SK-N-SH treated with all-trans-retinoic acid at 6 μM for 48 hours (cell line): ENCODE results near the gene A1BG.

Experiments used
- ATAC-seq: fragments of 200-7000 bp; cut with Tn5 transposase; 3 replicates; pipeline ENCODE4 v1.9.1; 2020; ENCODE audit warnings: mild to moderate bottlenecking, moderate library complexity
- ARNTL ChIP-seq: fragments of 450-650 bp; formaldehyde crosslinking; IDR thresholded peaks from 2 replicates; pipeline ENCODE4 v1.5.0; 2020; ENCODE audit warnings: low read depth, mild to moderate bottlenecking, moderate library complexity, borderline replicate concordance
- ESRRG ChIP-seq: fragments of 250-450 bp; sonication (Bioruptor Pico); IDR thresholded peaks from 2 replicates; pipeline ENCODE4 v1.6.1; 2021; ENCODE audit warnings: mild to moderate bottlenecking
- GLIS3 ChIP-seq: fragments of 250-450 bp; sonication (Bioruptor Pico); IDR thresholded peaks from 2 replicates; pipeline ENCODE4 v1.5.0; 2020; ENCODE audit warnings: mild to moderate bottlenecking, moderate library complexity
- ISL1 ChIP-seq: fragments of 250-450 bp; sonication (Bioruptor Pico); IDR thresholded peaks from 2 replicates; pipeline ENCODE4 v2.1.2; 2022; ENCODE audit warnings: mild to moderate bottlenecking, moderate library complexity
- PPARA ChIP-seq: fragments of 250-450 bp; sonication (Bioruptor Pico); IDR thresholded peaks from 2 replicates; pipeline ENCODE4 v1.5.0; 2020; ENCODE audit warnings: mild to moderate bottlenecking, borderline replicate concordance
- TCF4 ChIP-seq: fragments of 250-450 bp; sonication (Bioruptor Pico); IDR thresholded peaks from 2 replicates; pipeline ENCODE4 v1.8.0; 2021; ENCODE audit warnings: mild to moderate bottlenecking, moderate library complexity, borderline replicate concordance
- TOX ChIP-seq: fragments of 250-450 bp; sonication (Bioruptor Pico); IDR thresholded peaks from 2 replicates; pipeline ENCODE4 v1.8.0; 2021; ENCODE audit warnings: mild to moderate bottlenecking, moderate library complexity, borderline replicate concordance
- ZC3H10 ChIP-seq: fragments of 250-450 bp; sonication (Bioruptor Pico); IDR thresholded peaks from 2 replicates; pipeline ENCODE4 v1.5.1; 2021; ENCODE audit warnings: mild to moderate bottlenecking, moderate library complexity
- ZFP3 ChIP-seq: fragments of 250-450 bp; sonication (Bioruptor Pico); IDR thresholded peaks from 2 replicates; pipeline ENCODE4 v1.5.0; 2020; ENCODE audit warnings: mild to moderate bottlenecking, moderate library complexity
- ZFP30 ChIP-seq: fragments of 450-650 bp; formaldehyde crosslinking; IDR thresholded peaks from 2 replicates; pipeline ENCODE4 v1.5.0; 2022; ENCODE audit warnings: mild to moderate bottlenecking, moderate library complexity
- ZNF565 ChIP-seq: fragments of 450-650 bp; formaldehyde crosslinking; conservative IDR thresholded peaks from 2 replicates; pipeline ENCODE4 v1.5.0; 2020; ENCODE audit warnings: low read depth, mild to moderate bottlenecking, moderate library complexity
- ZNF70 ChIP-seq: fragments of 450-650 bp; formaldehyde crosslinking; IDR thresholded peaks from 2 replicates; pipeline ENCODE4 v1.5.0; 2020; ENCODE audit warnings: mild to moderate bottlenecking, moderate library complexity
- ZNF8 ChIP-seq: fragments of 450-650 bp; formaldehyde crosslinking; IDR thresholded peaks from 2 replicates; pipeline ENCODE4 v1.5.0; 2020; ENCODE audit warnings: mild to moderate bottlenecking, moderate library complexity
- TF ChIP-seq, protein P1 (sequence below): fragments of 250-450 bp; sonication (Bioruptor Pico); IDR thresholded peaks from 2 replicates; pipeline ENCODE4 v1.5.1; 2021; ENCODE audit warnings: mild to moderate bottlenecking, moderate library complexity
- TF ChIP-seq, protein P2 (sequence below): fragments of 250-450 bp; sonication (Bioruptor Pico); IDR thresholded peaks from 2 replicates; pipeline ENCODE4 v1.8.0; 2021; ENCODE audit warnings: low read depth, mild to moderate bottlenecking, moderate library complexity, borderline replicate concordance
- TF ChIP-seq, protein P3 (sequence below): fragments of 250-450 bp; sonication (Bioruptor Pico); IDR thresholded peaks from 2 replicates; pipeline ENCODE4 v1.8.0; 2020; ENCODE audit warnings: mild to moderate bottlenecking, moderate library complexity, borderline replicate concordance
- TF ChIP-seq, protein P4 (sequence below): fragments of 250-450 bp; sonication (Bioruptor Pico); IDR thresholded peaks from 2 replicates; pipeline ENCODE4 v1.5.0; 2020; ENCODE audit warnings: mild to moderate bottlenecking, moderate library complexity

The A1BG gene

DNA sequence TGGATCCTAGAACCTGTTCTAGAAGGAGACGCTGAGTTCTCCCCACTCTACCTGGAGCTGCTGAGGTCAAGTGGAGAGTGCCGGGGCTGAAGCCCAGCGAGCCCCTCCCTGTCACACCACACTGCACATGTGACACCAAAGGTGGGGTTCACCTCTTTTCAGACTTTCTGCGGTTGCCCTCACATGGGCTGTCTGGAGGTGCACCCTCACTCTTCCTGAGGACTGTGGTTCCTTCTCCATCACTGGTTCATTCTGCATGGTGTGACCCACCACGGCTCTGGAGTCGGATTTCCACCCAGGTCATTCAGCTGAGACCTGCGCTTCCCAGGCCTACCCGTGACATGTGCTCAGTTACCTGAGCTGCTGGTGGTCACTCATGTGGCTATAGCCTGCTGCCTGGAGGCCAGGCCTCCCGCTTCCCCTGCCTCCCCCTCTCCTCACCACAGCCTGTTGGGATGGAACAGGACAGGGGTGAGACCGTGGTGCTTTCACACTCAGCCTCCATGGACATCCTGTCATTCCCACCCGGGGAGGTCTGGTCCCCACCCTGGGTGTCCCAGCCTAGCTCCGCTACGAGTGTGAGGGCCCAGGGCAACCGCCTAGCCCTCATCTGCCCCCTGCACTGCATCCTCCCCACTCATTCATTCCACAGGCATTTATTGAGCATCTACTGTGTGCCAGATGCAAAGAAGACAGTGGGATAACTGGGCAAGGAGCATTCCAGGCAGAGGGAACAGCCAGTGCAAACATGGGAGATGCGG is 605 bp upstream of the A1BG start (continued):
- TF ChIP-seq, protein P1, sequence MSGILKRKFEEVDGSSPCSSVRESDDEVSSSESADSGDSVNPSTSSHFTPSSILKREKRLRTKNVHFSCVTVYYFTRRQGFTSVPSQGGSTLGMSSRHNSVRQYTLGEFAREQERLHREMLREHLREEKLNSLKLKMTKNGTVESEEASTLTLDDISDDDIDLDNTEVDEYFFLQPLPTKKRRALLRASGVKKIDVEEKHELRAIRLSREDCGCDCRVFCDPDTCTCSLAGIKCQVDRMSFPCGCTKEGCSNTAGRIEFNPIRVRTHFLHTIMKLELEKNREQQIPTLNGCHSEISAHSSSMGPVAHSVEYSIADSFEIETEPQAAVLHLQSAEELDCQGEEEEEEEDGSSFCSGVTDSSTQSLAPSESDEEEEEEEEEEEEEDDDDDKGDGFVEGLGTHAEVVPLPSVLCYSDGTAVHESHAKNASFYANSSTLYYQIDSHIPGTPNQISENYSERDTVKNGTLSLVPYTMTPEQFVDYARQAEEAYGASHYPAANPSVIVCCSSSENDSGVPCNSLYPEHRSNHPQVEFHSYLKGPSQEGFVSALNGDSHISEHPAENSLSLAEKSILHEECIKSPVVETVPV (CRISPR knock-in tag): no peak
- TF ChIP-seq ZC3H10 (CRISPR knock-in tag): no peak
- TF ChIP-seq TOX (CRISPR knock-in tag): no peak
- TF ChIP-seq, protein P2, sequence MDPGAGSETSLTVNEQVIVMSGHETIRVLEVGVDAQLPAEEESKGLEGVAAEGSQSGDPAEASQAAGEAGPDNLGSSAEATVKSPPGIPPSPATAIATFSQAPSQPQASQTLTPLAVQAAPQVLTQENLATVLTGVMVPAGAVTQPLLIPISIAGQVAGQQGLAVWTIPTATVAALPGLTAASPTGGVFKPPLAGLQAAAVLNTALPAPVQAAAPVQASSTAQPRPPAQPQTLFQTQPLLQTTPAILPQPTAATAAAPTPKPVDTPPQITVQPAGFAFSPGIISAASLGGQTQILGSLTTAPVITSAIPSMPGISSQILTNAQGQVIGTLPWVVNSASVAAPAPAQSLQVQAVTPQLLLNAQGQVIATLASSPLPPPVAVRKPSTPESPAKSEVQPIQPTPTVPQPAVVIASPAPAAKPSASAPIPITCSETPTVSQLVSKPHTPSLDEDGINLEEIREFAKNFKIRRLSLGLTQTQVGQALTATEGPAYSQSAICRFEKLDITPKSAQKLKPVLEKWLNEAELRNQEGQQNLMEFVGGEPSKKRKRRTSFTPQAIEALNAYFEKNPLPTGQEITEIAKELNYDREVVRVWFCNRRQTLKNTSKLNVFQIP (CRISPR knock-in tag): no peak
- TF ChIP-seq ZFP30 (CRISPR knock-in tag): no peak

DNA sequence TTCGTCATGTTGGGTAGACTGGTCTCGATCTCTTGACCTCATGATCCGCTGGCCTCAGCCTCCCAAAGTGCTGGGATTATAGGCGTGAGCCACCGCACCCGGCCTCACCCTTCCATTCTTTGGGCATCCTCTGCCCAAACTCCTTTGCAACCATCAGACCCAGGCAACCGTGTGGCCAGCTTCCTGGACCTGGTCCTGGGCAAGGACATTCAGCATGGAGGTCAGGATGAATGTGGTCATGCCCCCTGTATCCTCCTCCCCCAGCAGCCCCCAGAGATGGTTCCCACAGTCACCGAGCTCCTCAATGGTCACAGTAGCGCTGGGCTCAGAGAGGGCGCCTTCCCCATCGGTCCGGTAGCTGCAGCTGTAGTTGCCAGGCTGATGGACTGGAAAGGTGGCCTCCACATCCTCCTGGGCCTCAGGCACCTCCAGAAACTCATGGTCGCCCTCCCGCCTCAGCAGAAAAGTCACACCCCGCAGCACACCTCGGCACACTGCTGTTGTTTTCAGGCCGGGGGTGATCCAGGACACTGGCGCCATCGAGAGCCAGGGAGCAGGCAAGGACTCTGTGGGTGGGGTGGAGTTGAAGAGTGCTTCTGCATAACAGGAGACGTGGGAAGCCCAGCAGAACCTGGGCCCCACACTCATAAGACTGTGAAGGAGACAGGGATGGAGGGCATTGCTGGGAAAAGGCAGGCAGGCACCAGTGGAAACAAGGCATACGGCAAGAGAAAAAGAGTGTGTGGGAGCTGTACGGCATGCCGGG is 1.1 kb downstream of the A1BG start:
- ATAC-seq: no peak

More for the DNA sequence above, 1.1 kb downstream of the A1BG start:
- no peak for TF ChIP-seq ZNF8 (CRISPR knock-in tag)
- TF ChIP-seq, protein P1 (CRISPR knock-in tag): no peak
- TF ChIP-seq TCF4 (CRISPR knock-in tag): no peak
- no peak for TF ChIP-seq GLIS3 (CRISPR knock-in tag)
- no peak for TF ChIP-seq TOX (CRISPR knock-in tag)
- TF ChIP-seq, protein P3, sequence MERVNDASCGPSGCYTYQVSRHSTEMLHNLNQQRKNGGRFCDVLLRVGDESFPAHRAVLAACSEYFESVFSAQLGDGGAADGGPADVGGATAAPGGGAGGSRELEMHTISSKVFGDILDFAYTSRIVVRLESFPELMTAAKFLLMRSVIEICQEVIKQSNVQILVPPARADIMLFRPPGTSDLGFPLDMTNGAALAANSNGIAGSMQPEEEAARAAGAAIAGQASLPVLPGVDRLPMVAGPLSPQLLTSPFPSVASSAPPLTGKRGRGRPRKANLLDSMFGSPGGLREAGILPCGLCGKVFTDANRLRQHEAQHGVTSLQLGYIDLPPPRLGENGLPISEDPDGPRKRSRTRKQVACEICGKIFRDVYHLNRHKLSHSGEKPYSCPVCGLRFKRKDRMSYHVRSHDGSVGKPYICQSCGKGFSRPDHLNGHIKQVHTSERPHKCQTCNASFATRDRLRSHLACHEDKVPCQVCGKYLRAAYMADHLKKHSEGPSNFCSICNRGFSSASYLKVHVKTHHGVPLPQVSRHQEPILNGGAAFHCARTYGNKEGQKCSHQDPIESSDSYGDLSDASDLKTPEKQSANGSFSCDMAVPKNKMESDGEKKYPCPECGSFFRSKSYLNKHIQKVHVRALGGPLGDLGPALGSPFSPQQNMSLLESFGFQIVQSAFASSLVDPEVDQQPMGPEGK (CRISPR knock-in tag): no peak
- TF ChIP-seq ZFP30 (CRISPR knock-in tag): no peak
- no peak for TF ChIP-seq ISL1 (CRISPR knock-in tag)
- no peak for TF ChIP-seq ARNTL (CRISPR knock-in tag)
- TF ChIP-seq, protein P4, sequence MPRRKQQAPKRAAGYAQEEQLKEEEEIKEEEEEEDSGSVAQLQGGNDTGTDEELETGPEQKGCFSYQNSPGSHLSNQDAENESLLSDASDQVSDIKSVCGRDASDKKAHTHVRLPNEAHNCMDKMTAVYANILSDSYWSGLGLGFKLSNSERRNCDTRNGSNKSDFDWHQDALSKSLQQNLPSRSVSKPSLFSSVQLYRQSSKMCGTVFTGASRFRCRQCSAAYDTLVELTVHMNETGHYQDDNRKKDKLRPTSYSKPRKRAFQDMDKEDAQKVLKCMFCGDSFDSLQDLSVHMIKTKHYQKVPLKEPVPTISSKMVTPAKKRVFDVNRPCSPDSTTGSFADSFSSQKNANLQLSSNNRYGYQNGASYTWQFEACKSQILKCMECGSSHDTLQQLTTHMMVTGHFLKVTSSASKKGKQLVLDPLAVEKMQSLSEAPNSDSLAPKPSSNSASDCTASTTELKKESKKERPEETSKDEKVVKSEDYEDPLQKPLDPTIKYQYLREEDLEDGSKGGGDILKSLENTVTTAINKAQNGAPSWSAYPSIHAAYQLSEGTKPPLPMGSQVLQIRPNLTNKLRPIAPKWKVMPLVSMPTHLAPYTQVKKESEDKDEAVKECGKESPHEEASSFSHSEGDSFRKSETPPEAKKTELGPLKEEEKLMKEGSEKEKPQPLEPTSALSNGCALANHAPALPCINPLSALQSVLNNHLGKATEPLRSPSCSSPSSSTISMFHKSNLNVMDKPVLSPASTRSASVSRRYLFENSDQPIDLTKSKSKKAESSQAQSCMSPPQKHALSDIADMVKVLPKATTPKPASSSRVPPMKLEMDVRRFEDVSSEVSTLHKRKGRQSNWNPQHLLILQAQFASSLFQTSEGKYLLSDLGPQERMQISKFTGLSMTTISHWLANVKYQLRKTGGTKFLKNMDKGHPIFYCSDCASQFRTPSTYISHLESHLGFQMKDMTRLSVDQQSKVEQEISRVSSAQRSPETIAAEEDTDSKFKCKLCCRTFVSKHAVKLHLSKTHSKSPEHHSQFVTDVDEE (CRISPR knock-in tag): no peak
- no peak for TF ChIP-seq ZNF70
- TF ChIP-seq ZNF565 (CRISPR knock-in tag): no peak
- TF ChIP-seq PPARA: no peak
- TF ChIP-seq ZFP3 (CRISPR knock-in tag): no peak
- TF ChIP-seq ESRRG (CRISPR knock-in tag): no peak
- TF ChIP-seq, protein P2 (CRISPR knock-in tag): no peak
